ENCODE measurements around the gene SAMSN1. TPM values are rescaled to one million over a fixed set of nuclear protein-coding genes. Genes with fewer than 3 reads are reported as not detected.

Gene SAMSN1
- 1.2 and 9.4 TPM in 2 replicates for total RNA-seq

DNA sequence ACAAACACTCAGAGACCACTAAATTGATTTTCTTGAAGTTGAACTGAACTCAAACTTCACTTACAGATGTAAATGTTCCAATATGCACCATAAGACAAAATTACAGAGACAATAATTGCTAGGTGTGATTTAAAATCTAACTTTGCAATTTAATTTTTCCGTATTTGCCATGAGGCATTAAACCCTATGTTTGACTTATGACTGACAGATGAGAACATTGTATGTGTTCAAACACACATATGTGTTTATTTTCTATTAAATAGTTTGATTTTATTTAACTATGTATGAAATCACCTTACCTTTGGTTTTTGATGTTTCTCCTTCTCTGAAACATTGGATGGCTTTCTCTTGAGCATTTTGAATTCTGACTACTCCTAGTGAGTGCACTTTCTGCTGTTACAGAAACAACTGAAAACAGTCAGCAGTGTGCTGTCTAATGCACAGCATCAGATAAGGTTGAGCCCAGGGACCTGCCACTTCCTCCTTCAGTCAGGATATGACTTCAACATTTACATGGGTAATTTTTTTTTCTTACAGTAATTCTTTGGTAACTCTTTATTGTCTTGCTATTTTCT, at the start of gene SAMSN1:
Gene SAMSN1, minus strand, starts transcription at position 410 of the 575 bp plus-strand sequence. Its CDS starts 54 bp downstream, at position 356.

Other genes with a start within 250 kb of the SAMSN1 start
- gene HSPA13, start 163.2 kb downstream of the SAMSN1 start, total RNA-seq, result 69.8 and 71.9 TPM in 2 replicates